MCF 10A (cell line): Measurements from ENCODE around the gene PLXNC1. TPM values are rescaled to one million over a fixed set of nuclear protein-coding genes. Genes with fewer than 3 reads are reported as not detected.

Experiments
- BruUV-seq: library from RNA; stranded (reverse); fragments of 400-500 nt; replicated peaks from 2 replicates; lab custom pipeline; 2021; lab: Mats Ljungman, UMichigan
- CTCF ChIA-PET: fragments of 300-600 bp; sonication (Branson Sonifier 250); formaldehyde crosslinking; extraction: SDS; loops from one replicate; lab custom pipeline; 2021; ENCODE audit warnings: antibody characterized with exemption, inconsistent platforms; lab: Yijun Ruan, JAX
- POLR2A ChIA-PET: fragments of 300-600, 350-650 bp; sonication (Branson Sonifier 250); formaldehyde crosslinking; extraction: SDS; loops from one replicate; lab custom pipeline; 2020; ENCODE audit warnings: antibody characterized with exemption, inconsistent platforms; lab: Yijun Ruan, JAX
- DNase-seq: peaks from one replicate; pipeline ENCODE4 v3.0.0-alpha.2; 2018; ENCODE audit not compliant: unreplicated experiment
- H3K27ac Mint-ChIP-seq: one replicate; pipeline ENCODE4 v1.8.0; 2022; ENCODE audit warnings: mild to moderate bottlenecking, low read depth, mixed read lengths; ENCODE audit not compliant: unreplicated experiment
- H3K27me3 Mint-ChIP-seq: one replicate; pipeline ENCODE4 v1.8.0; 2022; ENCODE audit warnings: mixed read lengths; ENCODE audit not compliant: insufficient read depth, unreplicated experiment
- H3K36me3 Mint-ChIP-seq: one replicate; pipeline ENCODE4 v1.8.0; 2022; ENCODE audit warnings: mild to moderate bottlenecking, moderate library complexity, mixed read lengths; ENCODE audit not compliant: insufficient read depth, unreplicated experiment
- H3K4me1 Mint-ChIP-seq: one replicate; pipeline ENCODE4 v1.8.0; 2022; ENCODE audit warnings: mixed read lengths; ENCODE audit not compliant: insufficient read depth, unreplicated experiment
- H3K4me3 Mint-ChIP-seq: one replicate; pipeline ENCODE4 v1.8.0; 2022; ENCODE audit warnings: mild to moderate bottlenecking, moderate library complexity, mixed read lengths; ENCODE audit not compliant: unreplicated experiment
- H3K9me3 Mint-ChIP-seq: one replicate; pipeline ENCODE4 v1.8.0; 2022; ENCODE audit warnings: mixed read lengths; ENCODE audit not compliant: unreplicated experiment
- CTCF ChIP-seq: fragments of 200-600 bp; IDR thresholded peaks from one replicate; pipeline ENCODE4 v1.8.0; 2022; ENCODE audit warnings: antibody characterized with exemption, mild to moderate bottlenecking; ENCODE audit not compliant: unreplicated experiment
- intact Hi-C: fragments of 100-400 bp; cut with micrococcal nuclease; formaldehyde crosslinking; loops from 2 replicates; pipeline ENCODE4 v1.14.1; 2022
- total RNA-seq: library from RNA; stranded (reverse); gene quantifications from 2 replicates; pipeline ENCODE4 v1.2.3, GENCODE V29; 2022

PLXNC1 gene
- total RNA-seq, 1 experiment from 2014 or later: 2.4 TPM

- Mint-ChIP-seq H3K27me3 (no peaks in the 10 kb centered on the region), H3K4me1 (no peaks in the 10 kb centered on the region), H3K27ac (no peak overlapping the region), H3K4me3 (no peak overlapping the region), H3K36me3 (peaks cover under 1% of the 10 kb centered on the region), H3K9me3 (no peaks in the 10 kb centered on the region)
- ChIA-PET CTCF (no interaction called here), POLR2A (no interaction called here)
- TF ChIP-seq CTCF: no peak
- intact Hi-C loops: no loop called here
- no peak for DNase-seq
- BruUV-seq: no TSS peak
Observed at GRCh38 chr12:94284046-94284445, 135.7 kb downstream of the PLXNC1 start.

- no peak for DNase-seq
- Mint-ChIP-seq H3K9me3 (no peaks in the 10 kb centered on the region), H3K27ac (no peak overlapping the region), H3K27me3 (no peaks in the 10 kb centered on the region), H3K4me1 (peaks cover under 1% of the 10 kb centered on the region), H3K4me3 (no peak overlapping the region), H3K36me3 (peaks cover 7% of the 10 kb centered on the region)
- POLR2A ChIA-PET: interaction anchor here (1.7 kb wide), 1 partner anchor 14 kb away, joined by 3 read pairs; no protein-coding TSS in a partner anchor
- CTCF ChIA-PET: interaction anchor here (0.9 kb wide), 1 partner anchor 15 kb away, joined by 5 read pairs; no protein-coding TSS in a partner anchor
- intact Hi-C loops: no loop called here
- TF ChIP-seq CTCF: no peak
- BruUV-seq: no TSS peak
Observed at GRCh38 chr12:94284859-94285258, 136.5 kb downstream of the PLXNC1 start.

- TF ChIP-seq CTCF: no peak
- ChIA-PET POLR2A (interaction anchor here (0.7 to 1.7 kb wide), 2 partner anchors 16 to 149 kb away, joined by 3 read pairs; no protein-coding TSS in a partner anchor), CTCF (interaction anchor here (0.9 kb wide), 1 partner anchor 16 kb away, joined by 5 read pairs; no protein-coding TSS in a partner anchor)
- Mint-ChIP-seq H3K9me3 (no peaks in the 10 kb centered on the region), H3K27me3 (no peaks in the 10 kb centered on the region), H3K27ac (no peak overlapping the region), H3K36me3 (peaks cover 7% of the 10 kb centered on the region), H3K4me3 (no peak overlapping the region), H3K4me1 (peaks cover 7% of the 10 kb centered on the region)
- DNase-seq: no peak
- no TSS peak for BruUV-seq
- intact Hi-C loops: no loop called here
Observed at GRCh38 chr12:94285943-94286582, 137.7 kb downstream of the PLXNC1 start.

- no peak for TF ChIP-seq CTCF
Observed at GRCh38 chr12:94286583-94287244, 138.3 kb downstream of the PLXNC1 start.

More at GRCh38 chr12:94286583-94287244, 138.3 kb downstream of the PLXNC1 start:
- Mint-ChIP-seq H3K4me3 (no peak overlapping the region), H3K27ac (no peak overlapping the region), H3K36me3 (peaks cover 7% of the 10 kb centered on the region), H3K27me3 (no peaks in the 10 kb centered on the region), H3K4me1 (peaks cover 7% of the 10 kb centered on the region), H3K9me3 (no peaks in the 10 kb centered on the region)
- CTCF ChIA-PET: no interaction called here
- POLR2A ChIA-PET: interaction anchor here (0.7 to 1.7 kb wide), 2 partner anchors 16 to 150 kb away, joined by 3 read pairs; no protein-coding TSS in a partner anchor
- intact Hi-C loops: no loop called here
- no peak for DNase-seq
- no TSS peak for BruUV-seq
